Measurements from ENCODE around the gene TARS3.

- TF ChIP-seq EZH2 (IDR thresholded peaks at IDR 0.05; ENCODE audit: borderline replicate concordance, low read length) (no peak), CTCF (conservative IDR thresholded peaks at IDR 0.05 in 1 of 2, IDR thresholded peaks at IDR 0.05 in 1 of 2; ENCODE audit: extremely low read depth in 1 of 2, insufficient read depth in 1 of 2, low read depth in 1 of 2, low read length in 2 of 2) (no peak)
Measured at GRCh38 chr15:101615414-101615985, 108.8 kb downstream of the TARS3 start.
